IPS DF 4.7 (cell line): ENCODE measurements around the gene KRTAP5-4.
"Not testable (repeated sequence)": the region's sequence is repeated elsewhere in the genome, so short reads cannot be mapped to it uniquely, and the experiment has no call there.

ENCODE experiments used
- DNase-seq: peaks from one replicate; pipeline ENCODE4 v3.0.0-alpha.2; 2013; ENCODE audit warnings: low spot score; ENCODE audit errors: extremely low read depth

KRTAP5-4 gene

GRCh38 chr11:1639102-1639620, 17.2 kb upstream of the KRTAP5-4 start:
- no peak for DNase-seq

GRCh38 chr11:1638344-1638743, 16.4 kb upstream of the KRTAP5-4 start:
- no peak for DNase-seq

- DNase-seq: no peak
Measured at GRCh38 chr11:1637628-1638027, 15.7 kb upstream of the KRTAP5-4 start.

DNA sequence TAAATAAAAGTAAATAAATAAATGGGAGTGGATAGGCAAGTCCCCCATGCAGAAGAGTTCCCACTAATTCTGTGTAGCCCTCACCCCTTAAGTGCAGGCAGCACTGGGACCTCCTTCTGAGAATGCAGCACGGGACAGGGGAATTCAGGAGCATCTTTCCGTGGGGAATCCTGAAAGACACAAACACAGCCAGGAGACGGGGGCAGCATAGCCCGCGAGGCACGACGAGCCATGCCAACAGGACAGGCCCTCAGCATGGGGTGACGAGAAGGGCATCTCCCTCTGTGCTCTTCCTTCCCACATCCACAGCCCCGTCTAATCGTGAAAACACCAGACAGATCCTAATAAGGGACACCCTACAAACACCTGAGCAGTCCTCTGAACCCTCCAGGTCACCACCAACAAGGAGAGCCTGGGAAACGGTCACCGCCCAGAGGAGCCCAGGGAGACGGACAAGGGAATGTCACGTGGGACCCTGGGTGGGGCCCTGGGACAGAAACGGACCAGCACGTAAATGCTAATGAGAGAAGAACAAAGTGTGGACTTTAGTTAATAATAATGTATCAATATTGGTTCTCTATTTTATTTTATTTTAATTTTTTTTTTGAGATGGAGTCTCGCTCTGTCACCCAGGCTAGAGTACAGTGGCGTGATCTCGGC, 14.5 kb upstream of the KRTAP5-4 start:
- no peak for DNase-seq

GRCh38 chr11:1633864-1634263, 11.9 kb upstream of the KRTAP5-4 start:
- DNase-seq: no peak

- no peak for DNase-seq
Measured at GRCh38 chr11:1632053-1632714, 10.2 kb upstream of the KRTAP5-4 start.

DNA sequence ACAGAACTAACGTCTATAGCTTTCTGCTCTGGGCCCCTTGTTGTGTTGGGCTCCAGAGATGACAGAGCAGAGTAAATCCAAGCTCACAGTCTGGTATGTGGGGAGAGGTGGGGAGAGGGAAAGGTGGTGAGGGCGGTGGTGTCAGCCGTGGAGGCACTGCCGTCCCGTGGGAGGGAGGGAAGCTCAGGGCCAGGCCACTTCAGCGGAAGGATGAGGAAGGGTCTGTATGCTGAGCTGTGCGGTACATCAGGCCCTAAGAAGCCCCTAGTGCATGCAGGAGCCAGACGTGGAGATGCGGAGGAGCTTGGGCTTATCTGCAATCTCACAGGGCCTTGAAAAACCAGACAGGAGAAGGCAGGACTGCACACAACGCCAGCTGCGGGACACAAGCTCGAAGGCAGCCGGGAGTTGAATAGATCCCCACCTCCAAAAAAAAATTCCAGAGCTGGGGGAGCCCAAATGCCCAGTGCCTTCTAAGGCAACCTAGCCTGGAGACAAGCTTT, 9.2 kb upstream of the KRTAP5-4 start:
- DNase-seq: no peak

DNA sequence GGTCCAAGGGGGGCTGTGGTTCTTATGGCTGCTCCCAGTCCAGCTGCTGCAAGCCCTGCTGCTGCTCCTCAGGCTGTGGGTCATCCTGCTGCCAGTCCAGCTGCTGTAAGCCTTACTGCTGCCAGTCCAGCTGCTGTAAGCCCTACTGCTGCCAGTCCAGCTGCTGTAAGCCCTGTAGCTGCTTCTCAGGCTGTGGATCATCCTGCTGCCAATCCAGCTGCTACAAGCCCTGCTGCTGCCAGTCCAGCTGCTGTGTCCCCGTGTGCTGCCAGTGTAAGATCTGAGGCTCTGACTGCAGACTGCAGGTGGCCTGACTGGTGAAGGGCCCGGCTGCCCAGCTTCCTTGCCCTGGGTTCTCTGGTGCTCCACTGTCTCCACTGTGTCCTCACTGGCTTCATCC, 8.3 kb upstream of the KRTAP5-4 start:
- no peak for DNase-seq

- DNase-seq: no peak
Measured at GRCh38 chr11:1629326-1630185, 7.6 kb upstream of the KRTAP5-4 start, which contains the start of gene KRTAP5-5. Gene KRTAP5-5 (plus strand): TSS chr11:1629775. CDS start chr11:1629841, 66 bp downstream.

DNA sequence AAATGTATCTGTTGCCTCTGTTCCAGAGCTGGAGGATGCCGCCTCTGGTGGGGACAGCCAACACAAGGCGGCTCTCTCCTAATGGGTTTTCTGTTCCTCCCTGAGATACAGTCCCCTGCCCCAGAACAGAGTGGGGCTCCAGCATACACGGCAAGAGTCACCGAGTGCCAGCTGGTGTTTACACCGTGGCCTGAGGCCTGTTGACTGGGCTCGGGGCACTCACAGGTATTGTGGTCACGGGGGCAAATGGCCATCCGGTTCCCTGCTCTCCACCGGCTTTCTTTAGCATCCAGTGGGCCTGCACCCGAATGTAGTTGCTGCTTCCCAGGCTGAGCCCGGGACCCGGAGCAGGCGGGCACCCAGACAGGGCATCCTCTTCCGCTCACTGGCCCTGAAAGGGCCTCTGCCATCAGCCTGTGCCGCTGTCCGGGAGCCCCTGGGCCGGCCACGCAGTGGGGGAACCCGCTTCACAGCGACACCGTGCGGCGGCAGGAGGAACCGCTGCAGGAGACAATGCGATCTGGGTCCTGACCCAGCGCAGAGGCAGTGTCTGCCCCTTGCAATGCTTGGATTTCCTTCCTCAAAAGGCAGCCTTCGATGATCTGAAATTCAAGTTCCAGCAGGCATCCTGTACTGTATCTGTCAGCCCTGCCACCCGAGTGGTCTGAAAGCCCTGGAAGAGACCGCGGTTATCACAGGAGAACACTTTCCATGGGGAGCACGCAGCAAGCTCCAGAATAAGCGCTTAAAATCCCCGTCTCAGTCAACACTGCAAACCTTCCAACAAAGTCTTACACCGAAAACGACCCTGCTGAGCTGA, 6.8 kb upstream of the KRTAP5-4 start:
- no peak for DNase-seq

- DNase-seq: no peak
Measured at GRCh38 chr11:1625541-1625940, 3.6 kb upstream of the KRTAP5-4 start.

DNA sequence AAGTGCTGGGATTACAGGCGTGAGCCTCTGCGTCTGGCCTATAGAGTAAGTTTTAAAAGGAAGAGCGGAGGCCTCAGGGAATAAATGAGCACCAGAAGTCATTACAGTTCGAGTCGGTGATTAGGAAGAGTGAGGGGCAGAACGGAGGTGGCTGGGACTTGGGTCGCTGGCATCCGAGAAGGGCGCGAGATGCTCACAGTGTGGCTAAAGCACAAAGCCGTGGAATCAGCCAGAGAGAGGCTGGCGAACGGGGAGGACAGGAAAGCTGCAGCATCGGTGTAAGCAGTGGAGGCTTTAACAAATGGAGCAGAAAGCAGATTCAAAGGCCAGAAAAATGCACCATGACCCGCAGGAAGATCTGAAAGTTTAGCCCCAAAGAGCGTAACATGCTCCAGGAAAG, 2.7 kb upstream of the KRTAP5-4 start:
- DNase-seq: no peak

- no peak for DNase-seq
Measured at GRCh38 chr11:1623716-1624115, 1.8 kb upstream of the KRTAP5-4 start.

- no peak for DNase-seq
Measured at GRCh38 chr11:1619449-1619848, 2.5 kb downstream of the KRTAP5-4 start.

DNA sequence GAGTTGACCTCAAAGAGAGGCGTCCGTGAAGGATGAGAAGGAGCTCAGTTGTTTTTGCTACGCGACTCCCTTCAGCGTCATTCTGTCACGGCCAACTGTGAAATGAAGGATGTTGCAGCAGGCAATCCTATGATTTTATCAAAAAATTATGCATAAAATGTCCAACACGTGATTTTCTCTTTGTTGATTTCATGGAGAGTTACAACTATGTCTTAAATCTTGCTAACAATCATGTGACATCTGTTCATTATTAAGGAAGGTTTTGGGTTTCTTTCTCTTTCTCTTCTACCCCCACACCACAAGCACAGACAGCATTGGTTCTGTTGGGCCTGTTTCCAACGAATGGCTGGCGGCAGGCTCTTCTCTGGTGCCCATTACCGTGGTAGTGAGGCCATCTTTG, 3.7 kb downstream of the KRTAP5-4 start:
- no peak for DNase-seq

DNA sequence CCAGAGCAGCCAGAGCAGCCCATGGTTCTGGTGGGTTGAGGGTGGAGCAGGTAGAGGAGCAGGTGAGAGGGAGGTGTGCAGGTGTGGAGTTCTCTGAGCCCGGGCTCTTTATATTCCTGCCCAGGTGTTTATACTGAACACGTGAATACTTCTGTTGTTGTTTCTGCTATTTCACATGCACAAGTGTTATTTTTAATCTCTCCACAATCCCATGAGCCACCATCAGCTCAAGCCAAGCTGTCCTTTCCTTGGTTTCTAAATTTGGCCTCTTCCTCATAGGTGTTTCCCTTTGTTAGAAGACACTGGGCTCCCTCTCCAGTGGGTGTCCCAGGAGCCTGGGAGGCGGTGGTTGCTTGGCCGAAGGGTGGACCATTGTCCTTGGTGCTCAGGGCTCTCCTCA, 13.6 kb downstream of the KRTAP5-4 start, which contains the start of gene KRTAP5-3:
Gene KRTAP5-3 (minus strand): TSS at position 101 of the 400 bp plus-strand sequence. CDS start 78 bp downstream, at position 23.
- no peak for DNase-seq

- not testable (repeated sequence) for DNase-seq
Measured at GRCh38 chr11:1607901-1608300, 14.0 kb downstream of the KRTAP5-4 start.

GRCh38 chr11:1607156-1607845, 14.6 kb downstream of the KRTAP5-4 start:
- not testable (repeated sequence) for DNase-seq

GRCh38 chr11:1605923-1606322, 16.0 kb downstream of the KRTAP5-4 start:
- not testable (repeated sequence) for DNase-seq

DNA sequence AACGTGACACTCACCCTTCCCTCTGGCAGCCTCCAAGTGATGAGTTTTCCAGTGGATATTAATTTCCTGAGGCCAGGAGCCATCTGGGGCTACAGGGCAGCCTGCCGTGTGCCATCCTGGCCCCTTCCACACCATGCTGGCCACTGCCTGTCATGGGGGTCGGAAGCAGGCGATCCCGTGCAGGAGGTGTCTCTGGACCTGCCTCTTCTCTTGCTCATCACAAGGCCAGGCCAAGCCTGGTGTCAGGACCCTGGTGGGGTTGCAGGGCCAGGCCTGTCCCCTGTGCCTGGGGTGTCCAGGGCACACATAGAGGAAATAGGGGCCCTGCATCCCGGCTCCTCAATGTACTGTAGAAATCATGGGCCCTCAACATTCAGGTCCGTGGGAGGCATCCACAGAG, 17.2 kb downstream of the KRTAP5-4 start:
- no peak for DNase-seq
